Left ventricle myocardium inferior (tissue), 1 donor: ENCODE measurements around the gene TSKS. TPM values are rescaled to one million over a fixed set of nuclear protein-coding genes. Genes with fewer than 3 reads are reported as not detected.
A peak's percentile ranks its signal among the peaks of the same experiment; 100 is the strongest.

Experiments used
- DNase-seq: peaks from one replicate; pipeline ENCODE4 v3.0.0-alpha.2; 2020
- H3K27ac ChIP-seq: fragments of 200-600 bp; replicated peaks from 2 replicates; pipeline ENCODE4 v1.8.0; 2021
- H3K27me3 ChIP-seq: fragments of 200-600 bp; 2 replicates; pipeline ENCODE4 v1.8.0; 2021; ENCODE audit warnings: low read depth
- H3K36me3 ChIP-seq: fragments of 200-600 bp; 2 replicates; pipeline ENCODE4 v1.8.0; 2021
- H3K4me1 ChIP-seq: fragments of 200-600 bp; 2 replicates; pipeline ENCODE4 v1.8.0; 2021
- H3K4me3 ChIP-seq: fragments of 200-600 bp; 2 replicates; pipeline ENCODE4 v1.8.0; 2021; ENCODE audit warnings: mild to moderate bottlenecking, moderate library complexity
- H3K9me3 ChIP-seq: fragments of 200-600 bp; replicated peaks from 2 replicates; pipeline ENCODE4 v1.8.0; 2021
- intact Hi-C: fragments of 100-400 bp; cut with micrococcal nuclease; formaldehyde crosslinking; loops from one replicate; pipeline ENCODE4 v1.11.0; 2022
- total RNA-seq: library from RNA; stranded (reverse); fragmentation: NEBNext Ultra II Directional; extraction: Animal tissue kit (Norgen Biotek cat#: 25700); gene quantifications from one replicate; pipeline ENCODE4 v1.2.1, GENCODE V29; 2021
- TF ChIP-seq, protein P1 (sequence below): fragments of 200-600 bp; IDR thresholded peaks from 2 replicates; pipeline ENCODE4 v1.8.0; 2021; ENCODE audit warnings: antibody characterized with exemption, mild to moderate bottlenecking, borderline replicate concordance
- donor health status: DM: no; HTN: yes; CAD: no; lungs with severe emphysema.

The TSKS gene
- total RNA-seq, 1 donor from 2014 or later: 0.38 TPM

GRCh38 chr19:49786376-49786820, 23.3 kb upstream of the TSKS start:
- Histone ChIP-seq H3K27me3 (no peaks in the 10 kb centered on the region), H3K27ac (peak overlapping the region; percentile 12), H3K9me3 (no peaks in the 10 kb centered on the region), H3K4me3 (no peak overlapping the region), H3K36me3 (peaks cover 71% of the 10 kb centered on the region), H3K4me1 (peaks cover 11% of the 10 kb centered on the region)
- TF ChIP-seq, protein P1, sequence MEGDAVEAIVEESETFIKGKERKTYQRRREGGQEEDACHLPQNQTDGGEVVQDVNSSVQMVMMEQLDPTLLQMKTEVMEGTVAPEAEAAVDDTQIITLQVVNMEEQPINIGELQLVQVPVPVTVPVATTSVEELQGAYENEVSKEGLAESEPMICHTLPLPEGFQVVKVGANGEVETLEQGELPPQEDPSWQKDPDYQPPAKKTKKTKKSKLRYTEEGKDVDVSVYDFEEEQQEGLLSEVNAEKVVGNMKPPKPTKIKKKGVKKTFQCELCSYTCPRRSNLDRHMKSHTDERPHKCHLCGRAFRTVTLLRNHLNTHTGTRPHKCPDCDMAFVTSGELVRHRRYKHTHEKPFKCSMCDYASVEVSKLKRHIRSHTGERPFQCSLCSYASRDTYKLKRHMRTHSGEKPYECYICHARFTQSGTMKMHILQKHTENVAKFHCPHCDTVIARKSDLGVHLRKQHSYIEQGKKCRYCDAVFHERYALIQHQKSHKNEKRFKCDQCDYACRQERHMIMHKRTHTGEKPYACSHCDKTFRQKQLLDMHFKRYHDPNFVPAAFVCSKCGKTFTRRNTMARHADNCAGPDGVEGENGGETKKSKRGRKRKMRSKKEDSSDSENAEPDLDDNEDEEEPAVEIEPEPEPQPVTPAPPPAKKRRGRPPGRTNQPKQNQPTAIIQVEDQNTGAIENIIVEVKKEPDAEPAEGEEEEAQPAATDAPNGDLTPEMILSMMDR: no peak
- no peak for DNase-seq
- intact Hi-C loops: no loop called here

- Histone ChIP-seq H3K27ac (no peak overlapping the region), H3K36me3 (peaks cover 46% of the 10 kb centered on the region), H3K4me1 (no peaks in the 10 kb centered on the region), H3K27me3 (no peaks in the 10 kb centered on the region), H3K4me3 (no peak overlapping the region), H3K9me3 (no peaks in the 10 kb centered on the region)
- intact Hi-C loops: no loop called here
- TF ChIP-seq, protein P1: no peak
- DNase-seq: no peak
These were observed 19.4 kb upstream of the TSKS start for GRCh38 chr19:49782515-49782914.

GRCh38 chr19:49781394-49781793, 18.3 kb upstream of the TSKS start:
- Histone ChIP-seq H3K27me3 (no peaks in the 10 kb centered on the region), H3K9me3 (no peaks in the 10 kb centered on the region), H3K36me3 (peaks cover 39% of the 10 kb centered on the region), H3K4me3 (no peak overlapping the region), H3K4me1 (no peaks in the 10 kb centered on the region), H3K27ac (no peak overlapping the region)
- intact Hi-C loops: no loop called here
- TF ChIP-seq, protein P1: no peak
- no peak for DNase-seq

GRCh38 chr19:49780861-49781260, 17.8 kb upstream of the TSKS start:
- no peaks in the 10 kb centered on the region for H3K27me3 ChIP-seq
- H3K36me3 ChIP-seq: peaks cover 42% of the 10 kb centered on the region
- no peak overlapping the region for H3K4me3 ChIP-seq
- no peaks in the 10 kb centered on the region for H3K9me3 ChIP-seq
- H3K4me1 ChIP-seq: no peaks in the 10 kb centered on the region
- TF ChIP-seq, protein P1: no peak
- intact Hi-C loops: no loop called here
- DNase-seq: no peak
- no peak overlapping the region for H3K27ac ChIP-seq

DNA sequence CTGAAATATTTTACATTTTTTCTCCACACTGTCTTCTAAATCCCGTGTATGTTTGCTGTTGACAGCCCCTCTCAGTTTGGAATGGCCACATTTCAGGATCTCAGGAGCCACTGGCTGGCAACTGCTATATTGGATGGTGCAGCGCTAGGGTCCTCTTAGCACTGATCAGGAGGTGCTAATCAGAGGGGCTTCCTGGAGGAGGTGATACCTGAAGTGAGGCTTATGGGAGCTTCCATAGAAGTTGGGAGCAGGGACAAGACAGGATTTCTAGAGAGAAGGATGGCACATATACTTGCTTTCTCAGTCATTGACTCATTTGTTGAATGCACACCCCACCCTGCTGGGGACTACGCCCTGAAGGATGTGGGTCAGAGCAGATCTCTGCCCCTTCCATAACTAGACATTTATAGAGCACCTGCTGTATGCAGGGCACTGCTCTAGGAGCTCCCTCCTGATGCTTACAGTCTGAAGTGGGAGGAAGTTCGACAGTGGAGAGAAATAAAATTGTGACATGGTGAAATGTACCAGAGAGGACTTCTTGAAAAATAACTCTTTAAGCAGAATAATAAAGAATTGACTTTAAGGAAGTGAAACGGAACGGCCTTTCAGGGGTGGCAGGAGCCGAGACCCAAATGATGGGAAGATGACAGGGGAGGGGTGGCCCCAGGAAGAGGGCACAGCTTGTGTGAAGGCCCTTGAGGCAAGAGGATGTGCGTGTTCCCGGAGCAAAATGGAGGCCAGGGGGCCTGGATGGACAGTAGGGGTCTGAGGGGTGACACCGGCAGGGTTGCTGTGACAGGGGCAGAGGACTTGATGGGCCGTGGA, 16.8 kb upstream of the TSKS start:
- Histone ChIP-seq H3K27ac (no peak overlapping the region), H3K27me3 (no peaks in the 10 kb centered on the region), H3K36me3 (peaks cover 37% of the 10 kb centered on the region), H3K9me3 (no peaks in the 10 kb centered on the region), H3K4me1 (no peaks in the 10 kb centered on the region), H3K4me3 (no peak overlapping the region)
- intact Hi-C loops: no loop called here
- DNase-seq: no peak
- TF ChIP-seq, protein P1: no peak
